Chondrocyte (in vitro differentiated cells): ENCODE measurements around the gene OVCA2. TPM values are rescaled to one million over a fixed set of nuclear protein-coding genes. Genes with fewer than 3 reads are reported as not detected.

ENCODE experiments used
- DNase-seq: peaks from one replicate; pipeline ENCODE4 v3.0.0; 2021; ENCODE audit warnings: mixed read lengths, low spot score
- H3K27ac Mint-ChIP-seq: one replicate; pipeline ENCODE4 v1.8.0; 2021; ENCODE audit warnings: mild to moderate bottlenecking, moderate library complexity, mixed read lengths; ENCODE audit not compliant: unreplicated experiment
- H3K27me3 Mint-ChIP-seq: 2 replicates; pipeline ENCODE4 v1.8.0; 2021; ENCODE audit warnings: low read depth, mixed read lengths
- H3K36me3 Mint-ChIP-seq: 2 replicates; pipeline ENCODE4 v1.8.0; 2021; ENCODE audit warnings: low read depth, mixed read lengths
- H3K4me1 Mint-ChIP-seq: 2 replicates; pipeline ENCODE4 v1.8.0; 2021; ENCODE audit warnings: low read depth, mild to moderate bottlenecking, mixed read lengths
- H3K4me3 Mint-ChIP-seq: one replicate; pipeline ENCODE4 v1.8.0; 2021; ENCODE audit warnings: mild to moderate bottlenecking, moderate library complexity, mixed read lengths; ENCODE audit not compliant: unreplicated experiment
- H3K9me3 Mint-ChIP-seq: 2 replicates; pipeline ENCODE4 v1.8.0; 2021; ENCODE audit warnings: low read depth, mixed read lengths
- microRNA-seq: library from miRNA; unstranded; fragments of <30 nt; microRNA quantifications from one replicate; pipeline ENCODE4 v1.2.0, GENCODE V29; 2020; ENCODE audit warnings: borderline number of aligned reads
- total RNA-seq: library from RNA; stranded (reverse); gene quantifications from 3 replicates; pipeline ENCODE4 v1.2.1, GENCODE V29; 2021
- TF ChIP-seq, protein P1 (sequence below): fragments of 200-600 bp; sonication (generic); IDR thresholded peaks from 2 replicates; pipeline ENCODE4 v1.5.0; 2021; ENCODE audit warnings: antibody characterized with exemption, mild to moderate bottlenecking, moderate library complexity

Gene OVCA2
- total RNA-seq, 1 donor from 2014 or later: 30.1 TPM

DNA sequence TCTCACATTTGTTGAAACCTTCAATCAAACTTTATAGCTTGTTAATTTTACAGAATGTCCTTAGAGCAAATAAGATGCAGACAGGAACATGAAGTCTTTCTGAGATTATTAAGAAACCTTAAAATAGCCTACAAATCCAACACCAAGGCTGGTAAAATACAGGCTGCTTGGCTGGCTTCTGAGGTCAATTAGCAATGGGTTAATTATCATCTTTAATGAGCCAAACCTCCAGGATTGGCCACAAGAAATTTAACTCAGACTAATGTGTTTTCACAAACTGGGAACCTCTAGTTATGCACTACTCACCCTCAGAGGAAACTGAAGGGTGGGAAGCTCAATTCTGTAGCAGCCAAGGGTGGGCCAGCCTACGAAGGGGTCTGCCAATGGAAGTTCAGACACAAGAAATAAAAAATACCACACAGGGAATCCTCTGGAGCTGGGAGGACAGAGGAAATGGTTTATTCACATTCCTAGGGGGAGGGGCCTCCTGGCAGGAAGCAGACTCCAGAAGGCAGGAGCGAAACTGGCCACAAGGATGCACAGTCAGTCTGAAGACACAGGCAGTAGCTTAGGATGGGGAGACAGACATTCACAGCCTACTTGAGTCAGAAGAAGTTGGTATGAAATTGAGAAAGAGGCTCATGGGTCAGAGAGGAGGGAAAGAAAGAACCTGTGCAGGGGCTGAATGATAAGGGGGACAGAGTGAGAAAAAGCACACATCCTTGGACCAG, 49.1 kb downstream of the OVCA2 start:
- no peaks in the 10 kb centered on the region for H3K27me3 Mint-ChIP-seq
- peaks cover 3% of the 10 kb centered on the region for H3K36me3 Mint-ChIP-seq
- TF ChIP-seq, protein P1, sequence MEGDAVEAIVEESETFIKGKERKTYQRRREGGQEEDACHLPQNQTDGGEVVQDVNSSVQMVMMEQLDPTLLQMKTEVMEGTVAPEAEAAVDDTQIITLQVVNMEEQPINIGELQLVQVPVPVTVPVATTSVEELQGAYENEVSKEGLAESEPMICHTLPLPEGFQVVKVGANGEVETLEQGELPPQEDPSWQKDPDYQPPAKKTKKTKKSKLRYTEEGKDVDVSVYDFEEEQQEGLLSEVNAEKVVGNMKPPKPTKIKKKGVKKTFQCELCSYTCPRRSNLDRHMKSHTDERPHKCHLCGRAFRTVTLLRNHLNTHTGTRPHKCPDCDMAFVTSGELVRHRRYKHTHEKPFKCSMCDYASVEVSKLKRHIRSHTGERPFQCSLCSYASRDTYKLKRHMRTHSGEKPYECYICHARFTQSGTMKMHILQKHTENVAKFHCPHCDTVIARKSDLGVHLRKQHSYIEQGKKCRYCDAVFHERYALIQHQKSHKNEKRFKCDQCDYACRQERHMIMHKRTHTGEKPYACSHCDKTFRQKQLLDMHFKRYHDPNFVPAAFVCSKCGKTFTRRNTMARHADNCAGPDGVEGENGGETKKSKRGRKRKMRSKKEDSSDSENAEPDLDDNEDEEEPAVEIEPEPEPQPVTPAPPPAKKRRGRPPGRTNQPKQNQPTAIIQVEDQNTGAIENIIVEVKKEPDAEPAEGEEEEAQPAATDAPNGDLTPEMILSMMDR: peak; percentile 76
- no peaks in the 10 kb centered on the region for H3K9me3 Mint-ChIP-seq
- peaks cover 55% of the 10 kb centered on the region for H3K4me1 Mint-ChIP-seq
- H3K27ac Mint-ChIP-seq: peak overlapping the region; percentile 70
- DNase-seq: no peak
- H3K4me3 Mint-ChIP-seq: no peak overlapping the region

DNA sequence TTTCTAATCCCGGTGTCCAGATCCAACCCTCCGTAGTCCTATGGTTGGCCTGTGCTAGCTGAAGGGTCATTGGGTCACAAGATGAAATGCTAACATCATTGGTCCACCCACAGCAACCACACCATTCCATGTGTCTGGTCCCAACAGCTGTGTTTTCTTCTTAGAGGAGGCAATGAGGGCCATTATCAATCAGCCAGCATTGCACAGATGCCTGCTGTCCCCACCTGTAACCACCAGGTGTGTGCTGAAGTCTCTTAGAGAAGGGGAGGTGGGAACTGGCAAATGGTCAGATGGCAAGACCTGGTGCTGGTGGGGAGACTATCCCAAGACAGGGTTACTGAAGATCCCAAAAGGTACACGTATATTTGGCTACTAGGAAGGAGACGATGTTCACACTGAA, 50.4 kb downstream of the OVCA2 start:
- Mint-ChIP-seq H3K4me3 (no peak overlapping the region), H3K27me3 (no peaks in the 10 kb centered on the region), H3K9me3 (no peaks in the 10 kb centered on the region), H3K36me3 (peaks cover 1% of the 10 kb centered on the region), H3K27ac (peak overlapping the region; percentile 45), H3K4me1 (peaks cover 53% of the 10 kb centered on the region)
- TF ChIP-seq, protein P1: no peak
- DNase-seq: no peak

Small RNA genes lying within 50 kb of the gene (microRNA-seq; reads per million reads assigned to microRNA genes)
- gene MIR132 (304 reads per million, percentile 70 among the genes with 10 or more reads in this experiment), gene MIR212 (5.0 reads per million)

Other genes with a start within 250 kb of the OVCA2 start
- 8.4 to 12.4 TPM (median 10.7 TPM) in 3 replicates for gene SMYD4, start 212.1 kb upstream of the OVCA2 start, total RNA-seq
- gene RPA1, start 212.0 kb upstream of the OVCA2 start, total RNA-seq: 56.6 to 92.6 TPM (median 57.6 TPM) in 3 replicates
- gene RTN4RL1, start 16.7 kb upstream of the OVCA2 start, total RNA-seq: 0.47 to 0.95 TPM (median 0.68 TPM) in 3 replicates
- gene DPH1, start 11.9 kb upstream of the OVCA2 start, total RNA-seq: 29.4 to 43.1 TPM (median 31.3 TPM) in 3 replicates
- 3.3 to 9.0 TPM (median 8.8 TPM) in 3 replicates for gene HIC1, start 13.1 kb downstream of the OVCA2 start, total RNA-seq